GM23248 (cell line): Measurements from ENCODE around the gene CD248.

Experiments used
- EZH2 ChIP-seq: fragments of 200-600 bp; sonication (generic); IDR thresholded peaks from 2 replicates; pipeline ENCODE4 v1.6.1; 2018; ENCODE audit warnings: antibody characterized with exemption, mild to moderate bottlenecking; ENCODE audit not compliant: insufficient read depth, poor library complexity, severe bottlenecking
- EZH2phosphoT487 ChIP-seq: fragments of 200-600 bp; sonication (generic); IDR thresholded peaks from 2 replicates; pipeline ENCODE4 v1.6.1; 2018; ENCODE audit warnings: antibody characterized with exemption, moderate library complexity, mild to moderate bottlenecking, low read depth; ENCODE audit not compliant: insufficient read depth

GRCh38 chr11:66291303-66291705 lies 25.5 kb downstream of the CD248 start:
- TF ChIP-seq EZH2 (peak; percentile 66), EZH2phosphoT487 (no peak)
